Sciatic nerve (tissue), 2 donors: ENCODE measurements around the gene MMP7. TPM values are rescaled to one million over a fixed set of nuclear protein-coding genes. Genes with fewer than 3 reads are reported as not detected.

Experiments
- ATAC-seq: fragments of 200-7000 bp; cut with Tn5 transposase; one replicate; pipeline ENCODE4 v1.9.1; 2020; ENCODE audit warnings: mild to moderate bottlenecking, moderate library complexity
- DNase-seq: peaks from one replicate; pipeline ENCODE4 v3.0.0-alpha.2; 2020; ENCODE audit warnings: low spot score
- intact Hi-C: fragments of 100-400 bp; cut with DNase I; formaldehyde crosslinking; loops from one replicate; pipeline ENCODE4 v1.14.2; 2022
- total RNA-seq: library from RNA; stranded (reverse); fragmentation: NEBNext Ultra II Directional; extraction: Animal tissue kit (Norgen Biotek cat#: 25700); gene quantifications from one replicate; pipeline ENCODE4 v1.2.1, GENCODE V29; 2021
- donor health status: DM: no; HTN: no; CAD: no.
- donor health status: DM: no; HTN: no; CAD: no.

MMP7 gene
- total RNA-seq, 1 donor from 2014 or later, result not detected

DNA sequence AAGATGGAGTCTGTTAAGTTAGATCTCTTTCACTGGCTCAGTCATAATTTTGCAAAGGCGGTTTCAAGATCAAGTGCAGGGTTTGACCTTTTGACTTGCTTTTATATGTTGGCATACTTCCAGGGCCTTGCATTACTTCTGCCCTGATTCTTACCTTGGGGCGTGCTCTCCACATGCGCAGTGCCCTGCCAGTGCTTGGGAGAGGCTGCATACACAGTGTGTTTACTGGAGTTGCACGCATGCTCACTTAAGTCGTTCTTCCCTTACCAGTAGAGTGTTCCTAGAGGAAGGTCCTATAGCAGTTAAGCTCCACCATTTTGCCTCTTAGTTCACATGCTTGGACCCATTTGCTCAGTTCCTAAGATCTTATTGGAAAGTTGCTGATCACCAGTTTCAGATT is 57.0 kb downstream of the MMP7 start:
- ATAC-seq, result no peak
- DNase-seq, result no peak
- intact Hi-C loops, result no loop called here

GRCh38 chr11:102472127-102472526 is 58.4 kb downstream of the MMP7 start:
- no peak for ATAC-seq
- DNase-seq, result no peak
- intact Hi-C loops, result no loop called here

DNA sequence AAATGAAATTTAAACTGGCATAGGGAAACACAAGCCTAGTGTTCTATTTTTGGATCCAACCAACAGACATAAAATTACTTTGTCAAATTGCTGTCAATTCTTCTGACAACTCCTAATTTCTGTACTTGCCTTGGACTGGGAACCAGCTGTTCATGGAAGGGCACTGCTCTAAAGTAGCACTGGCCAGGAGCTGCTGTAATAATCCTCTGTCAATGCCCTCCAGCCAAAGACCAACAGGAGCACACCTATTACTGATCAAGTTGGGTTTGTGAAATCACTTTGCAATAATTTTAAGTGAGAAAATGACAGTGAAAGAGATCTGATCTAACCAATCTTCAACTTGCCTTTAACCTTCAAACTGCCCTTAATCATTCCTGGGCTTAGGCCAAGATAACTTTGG is 59.1 kb downstream of the MMP7 start:
- intact Hi-C loops, result no loop called here
- no peak for DNase-seq
- ATAC-seq, result no peak

Other genes with a start within 250 kb of the MMP7 start
- 22.3 TPM for gene BIRC3, start 213.3 kb downstream of the MMP7 start, total RNA-seq
- 66.7 TPM for gene BIRC2, start 183.5 kb downstream of the MMP7 start, total RNA-seq
- gene TMEM123, start 78.0 kb downstream of the MMP7 start, total RNA-seq, result 191 TPM
- not detected for gene MMP20, start 94.6 kb upstream of the MMP7 start, total RNA-seq
- gene MMP27, start 175.0 kb upstream of the MMP7 start, total RNA-seq, result not detected
- gene MMP8, start 194.2 kb upstream of the MMP7 start, total RNA-seq, result 2.3 TPM
- gene MMP10, start 249.9 kb upstream of the MMP7 start, total RNA-seq, result not detected